ENCODE results near the gene ITGB3.

ITGB3 gene

DNA sequence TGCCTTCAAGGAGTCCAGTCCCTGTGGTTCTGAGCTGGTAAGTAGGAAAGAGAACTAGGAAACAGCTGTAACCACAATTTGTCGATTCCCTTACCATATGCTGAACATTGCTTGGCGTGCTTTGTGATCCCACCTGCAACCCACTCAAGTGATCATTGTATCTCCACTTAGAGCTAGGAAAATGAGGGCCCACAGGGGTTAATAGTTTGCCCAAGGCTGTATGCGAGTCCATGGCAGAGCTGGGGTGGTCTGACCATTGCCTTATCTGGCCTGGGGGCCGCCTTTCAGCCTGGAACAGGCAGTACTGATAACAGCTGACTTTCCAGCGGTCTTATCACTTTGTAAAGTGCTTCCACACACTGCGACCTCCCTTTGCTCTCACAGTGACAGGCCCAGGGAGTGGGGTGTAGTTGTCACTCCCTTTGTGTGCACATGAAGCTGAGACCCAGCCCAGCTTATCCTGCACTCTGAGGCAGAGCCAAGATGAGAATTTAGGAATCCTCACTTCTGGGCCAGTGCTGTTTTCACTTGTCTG is 34.7 kb upstream of the ITGB3 start:
- no peak for DNase-seq (ENCODE audit: low read depth)
- TF ChIP-seq, protein P1, sequence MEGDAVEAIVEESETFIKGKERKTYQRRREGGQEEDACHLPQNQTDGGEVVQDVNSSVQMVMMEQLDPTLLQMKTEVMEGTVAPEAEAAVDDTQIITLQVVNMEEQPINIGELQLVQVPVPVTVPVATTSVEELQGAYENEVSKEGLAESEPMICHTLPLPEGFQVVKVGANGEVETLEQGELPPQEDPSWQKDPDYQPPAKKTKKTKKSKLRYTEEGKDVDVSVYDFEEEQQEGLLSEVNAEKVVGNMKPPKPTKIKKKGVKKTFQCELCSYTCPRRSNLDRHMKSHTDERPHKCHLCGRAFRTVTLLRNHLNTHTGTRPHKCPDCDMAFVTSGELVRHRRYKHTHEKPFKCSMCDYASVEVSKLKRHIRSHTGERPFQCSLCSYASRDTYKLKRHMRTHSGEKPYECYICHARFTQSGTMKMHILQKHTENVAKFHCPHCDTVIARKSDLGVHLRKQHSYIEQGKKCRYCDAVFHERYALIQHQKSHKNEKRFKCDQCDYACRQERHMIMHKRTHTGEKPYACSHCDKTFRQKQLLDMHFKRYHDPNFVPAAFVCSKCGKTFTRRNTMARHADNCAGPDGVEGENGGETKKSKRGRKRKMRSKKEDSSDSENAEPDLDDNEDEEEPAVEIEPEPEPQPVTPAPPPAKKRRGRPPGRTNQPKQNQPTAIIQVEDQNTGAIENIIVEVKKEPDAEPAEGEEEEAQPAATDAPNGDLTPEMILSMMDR (IDR thresholded peaks at IDR 0.05; ENCODE audit: insufficient read depth, low read depth, low read length, missing control alignments), result no peak
- H3K4me3 ChIP-seq (ENCODE audit: low read length), result no peak overlapping the region

DNA sequence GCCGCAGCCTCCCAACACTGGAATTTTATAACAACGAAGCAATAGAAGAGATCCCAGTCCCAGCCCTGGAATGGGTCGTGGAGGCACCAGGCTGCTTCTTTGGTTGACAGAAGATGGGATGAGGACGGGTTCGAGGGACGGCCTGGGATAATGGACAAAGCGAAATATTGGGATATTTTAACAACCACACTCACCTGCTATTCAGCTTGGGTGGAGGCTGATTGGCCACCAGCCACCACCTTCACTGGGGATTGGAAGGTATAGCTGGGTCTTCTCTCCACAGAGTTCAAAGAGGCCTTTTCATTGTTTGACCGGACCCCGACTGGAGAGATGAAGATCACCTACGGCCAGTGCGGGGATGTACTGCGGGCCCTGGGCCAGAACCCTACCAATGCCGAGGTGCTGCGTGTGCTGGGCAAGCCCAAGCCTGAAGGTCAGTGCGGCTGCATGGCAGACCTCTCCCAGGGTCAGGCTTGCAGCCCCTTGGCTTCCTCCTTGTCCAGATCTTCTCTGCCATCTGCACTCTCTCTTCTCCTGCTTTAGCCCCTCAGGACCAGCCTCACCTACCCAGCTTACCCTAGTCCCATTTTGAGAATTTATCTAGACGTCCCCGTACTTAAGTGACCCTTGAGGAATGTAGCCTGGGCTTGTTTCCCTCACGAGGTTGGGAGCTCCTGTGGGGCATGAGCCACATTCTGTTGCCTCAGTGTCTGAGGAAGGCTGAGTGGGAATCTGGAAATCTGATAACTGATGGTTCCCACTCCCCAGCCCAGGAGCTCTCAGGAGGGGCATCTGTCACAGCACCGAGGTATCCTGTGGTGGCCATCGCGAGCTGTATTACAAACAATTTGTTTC is 33.8 kb upstream of the ITGB3 start:
- TF ChIP-seq, protein P1 (IDR thresholded peaks at IDR 0.05; ENCODE audit: insufficient read depth, low read depth, low read length, missing control alignments), result no peak
- H3K4me3 ChIP-seq (ENCODE audit: low read length), result no peak overlapping the region
- no peak for DNase-seq (ENCODE audit: low read depth)

- DNase-seq (ENCODE audit: low read depth), result peak; percentile 80
These were observed 33.1 kb upstream of the ITGB3 start for GRCh38 chr17:47220531-47220999.

GRCh38 chr17:47221154-47221553 is 32.5 kb upstream of the ITGB3 start:
- TF ChIP-seq, protein P1 (IDR thresholded peaks at IDR 0.05; ENCODE audit: insufficient read depth, low read depth, low read length, missing control alignments), result no peak
- H3K4me3 ChIP-seq (ENCODE audit: low read length), result no peak overlapping the region

More at GRCh38 chr17:47220531-47220999, 33.1 kb upstream of the ITGB3 start:
- no peak overlapping the region for H3K4me3 ChIP-seq (ENCODE audit: low read length)
- TF ChIP-seq, protein P1 (IDR thresholded peaks at IDR 0.05; ENCODE audit: insufficient read depth, low read depth, low read length, missing control alignments), result no peak

GRCh38 chr17:47222047-47222446 is 31.6 kb upstream of the ITGB3 start:
- no peak overlapping the region for H3K4me3 ChIP-seq (ENCODE audit: low read length)
- DNase-seq (ENCODE audit: low read depth), result no peak
- TF ChIP-seq, protein P1 (IDR thresholded peaks at IDR 0.05; ENCODE audit: insufficient read depth, low read depth, low read length, missing control alignments), result no peak

More at GRCh38 chr17:47221154-47221553, 32.5 kb upstream of the ITGB3 start:
- DNase-seq (ENCODE audit: low read depth), result no peak

- peak; percentile 60 for DNase-seq (ENCODE audit: low read depth)
- TF ChIP-seq, protein P1 (IDR thresholded peaks at IDR 0.05; ENCODE audit: insufficient read depth, low read depth, low read length, missing control alignments), result no peak
- H3K4me3 ChIP-seq (ENCODE audit: low read length), result no peak overlapping the region
These were observed 30.6 kb upstream of the ITGB3 start for GRCh38 chr17:47223007-47223406.
